GM10248 (cell line): ENCODE results near the gene SPX.

Source experiments
- CTCF ChIA-PET: fragments of 300-600 bp; sonication (Branson Sonifier 250); formaldehyde crosslinking; extraction: SDS; loops from one replicate; lab custom pipeline; 2021; ENCODE audit warnings: antibody characterized with exemption; lab: Yijun Ruan, JAX
- POLR2A ChIA-PET: fragments of 350-650 bp; sonication (Branson Sonifier 250); formaldehyde crosslinking; extraction: SDS; loops from one replicate; lab custom pipeline; 2020; ENCODE audit warnings: antibody characterized with exemption; lab: Yijun Ruan, JAX
- DNase-seq: peaks from one replicate; pipeline ENCODE4 v3.0.0; 2012; ENCODE audit errors: extremely low spot score
- TF ChIP-seq, protein P1 (sequence below): IDR thresholded peaks from 2 replicates; pipeline ENCODE4 v1.5.1; 2012; ENCODE audit warnings: mild to moderate bottlenecking, low read depth; ENCODE audit errors: extremely low read depth, missing control alignments, control extremely low read depth

The SPX gene, protein sequence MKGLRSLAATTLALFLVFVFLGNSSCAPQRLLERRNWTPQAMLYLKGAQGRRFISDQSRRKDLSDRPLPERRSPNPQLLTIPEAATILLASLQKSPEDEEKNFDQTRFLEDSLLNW

DNA sequence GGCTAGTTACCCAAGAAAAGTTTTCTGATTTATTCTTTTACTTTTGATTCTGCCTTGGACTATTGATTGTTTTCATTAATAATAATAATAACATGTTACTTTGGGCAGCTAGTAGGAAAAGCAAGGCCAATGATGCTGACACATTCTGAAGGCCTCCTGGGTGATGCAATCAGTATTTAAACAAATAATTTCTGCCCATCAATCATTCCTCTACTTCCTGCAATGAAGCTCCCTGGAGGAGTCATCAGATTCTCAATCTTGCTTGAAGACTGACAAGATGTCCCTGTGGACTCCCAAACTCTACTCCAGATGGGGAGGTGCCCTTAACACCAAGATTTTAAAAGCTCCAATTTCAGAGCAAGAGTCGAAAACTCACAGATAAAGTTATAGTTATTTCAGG is at the start of gene SPX:
SPX (plus strand) TSS at position 244 of the 400 bp plus-strand sequence. CDS start 177 bp downstream, outside the sequence.
- TF ChIP-seq, protein P1, sequence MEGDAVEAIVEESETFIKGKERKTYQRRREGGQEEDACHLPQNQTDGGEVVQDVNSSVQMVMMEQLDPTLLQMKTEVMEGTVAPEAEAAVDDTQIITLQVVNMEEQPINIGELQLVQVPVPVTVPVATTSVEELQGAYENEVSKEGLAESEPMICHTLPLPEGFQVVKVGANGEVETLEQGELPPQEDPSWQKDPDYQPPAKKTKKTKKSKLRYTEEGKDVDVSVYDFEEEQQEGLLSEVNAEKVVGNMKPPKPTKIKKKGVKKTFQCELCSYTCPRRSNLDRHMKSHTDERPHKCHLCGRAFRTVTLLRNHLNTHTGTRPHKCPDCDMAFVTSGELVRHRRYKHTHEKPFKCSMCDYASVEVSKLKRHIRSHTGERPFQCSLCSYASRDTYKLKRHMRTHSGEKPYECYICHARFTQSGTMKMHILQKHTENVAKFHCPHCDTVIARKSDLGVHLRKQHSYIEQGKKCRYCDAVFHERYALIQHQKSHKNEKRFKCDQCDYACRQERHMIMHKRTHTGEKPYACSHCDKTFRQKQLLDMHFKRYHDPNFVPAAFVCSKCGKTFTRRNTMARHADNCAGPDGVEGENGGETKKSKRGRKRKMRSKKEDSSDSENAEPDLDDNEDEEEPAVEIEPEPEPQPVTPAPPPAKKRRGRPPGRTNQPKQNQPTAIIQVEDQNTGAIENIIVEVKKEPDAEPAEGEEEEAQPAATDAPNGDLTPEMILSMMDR: no peak
- no peak for DNase-seq
- ChIA-PET CTCF (interaction anchor here (1.0 kb wide), 1 partner anchor 12 kb away, joined by 3 read pairs; no protein-coding TSS in a partner anchor), POLR2A (no interaction called here)

DNA sequence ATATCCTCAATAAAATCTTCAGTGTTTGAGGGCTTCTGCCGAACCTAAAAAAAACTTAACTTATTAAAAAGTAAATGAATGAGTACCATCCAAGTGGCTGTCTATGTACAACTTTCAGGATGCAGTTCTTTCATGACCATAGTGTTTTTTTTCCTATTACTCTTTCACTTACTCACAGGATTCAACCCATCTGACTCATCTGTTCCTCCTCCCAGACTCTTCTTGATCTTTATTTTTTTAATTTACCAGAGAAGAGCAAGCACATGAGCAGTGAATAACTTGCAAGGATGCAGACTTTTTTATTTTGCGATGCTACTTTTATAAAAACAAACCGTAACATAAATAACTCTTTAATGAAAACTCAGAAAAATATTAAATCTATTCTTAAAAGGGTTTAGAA is 49.1 kb upstream of the SPX start:
- TF ChIP-seq, protein P1: no peak
- ChIA-PET CTCF (no interaction called here), POLR2A (no interaction called here)
- no peak for DNase-seq

GRCh38 chr12:21478756-21479455 is 47.2 kb upstream of the SPX start:
- POLR2A ChIA-PET: no interaction called here

DNA sequence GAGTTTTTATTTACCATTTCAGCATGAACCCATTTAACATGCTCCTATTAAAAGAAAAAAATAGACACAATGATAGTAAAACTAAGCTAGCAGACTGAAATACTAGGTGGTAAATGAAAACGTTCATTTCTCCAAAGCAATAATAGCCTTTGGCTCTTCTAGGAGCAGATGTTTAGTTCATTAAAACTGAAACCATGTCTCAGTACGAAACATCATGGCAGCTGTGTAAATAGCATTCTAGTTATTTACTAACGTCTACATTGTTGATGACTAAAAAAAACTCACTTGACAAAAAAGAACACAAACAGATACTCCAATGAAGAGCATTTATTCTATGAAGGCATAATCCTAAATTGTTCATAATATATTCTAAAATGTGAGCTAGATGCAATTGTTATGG is 42.6 kb upstream of the SPX start:
- TF ChIP-seq, protein P1: no peak
- POLR2A ChIA-PET: no interaction called here
- DNase-seq: no peak
- CTCF ChIA-PET: interaction anchor here (0.7 to 1.2 kb wide), 2 partner anchors 10 kb away, joined by 3 to 5 read pairs; no protein-coding TSS in a partner anchor

More at GRCh38 chr12:21478756-21479455, 47.2 kb upstream of the SPX start:
- TF ChIP-seq, protein P1: no peak
- no peak for DNase-seq
- CTCF ChIA-PET: interaction anchor here (1.4 to 2.9 kb wide), 3 partner anchors 12 to 17 kb away, joined by 3 to 10 read pairs (median 3); no protein-coding TSS in a partner anchor

GRCh38 chr12:21485998-21486397 is 40.1 kb upstream of the SPX start:
- TF ChIP-seq, protein P1: no peak
- ChIA-PET CTCF (interaction anchor here (1.5 to 2.3 kb wide), 2 partner anchors 10 to 14 kb away, joined by 6 read pairs; no protein-coding TSS in a partner anchor), POLR2A (no interaction called here)
- no peak for DNase-seq

GRCh38 chr12:21499765-21500164 is 26.3 kb upstream of the SPX start:
- no peak for DNase-seq
- POLR2A ChIA-PET: no interaction called here
- CTCF ChIA-PET: interaction anchor here (1.4 to 2.1 kb wide), 2 partner anchors 11 to 13 kb away, joined by 4 to 6 read pairs; no protein-coding TSS in a partner anchor
- TF ChIP-seq, protein P1: no peak
